OCI-LY1 (cell line): ENCODE measurements around the gene DLK1.

ENCODE experiments used
- H2AFZ ChIP-seq: fragments of 200-600 bp; sonication (generic), shearing (Covaris generic); 2 replicates; pipeline ENCODE4 v1.6.0; 2014; ENCODE audit warnings: antibody characterized with exemption, mild to moderate bottlenecking, low read length
- H3F3A ChIP-seq: fragments of 200-600 bp; sonication (generic), shearing (Covaris generic); 2 replicates; pipeline ENCODE4 v1.6.0; 2014; ENCODE audit warnings: mild to moderate bottlenecking, antibody characterized with exemption, low read length, moderate library complexity; ENCODE audit not compliant: insufficient read depth
- H3K27ac ChIP-seq: fragments of 200-600 bp; sonication (generic); 2 replicates; pipeline ENCODE4 v1.5.1; 2014; ENCODE audit warnings: low read length, mixed run types, mild to moderate bottlenecking, low read depth; ENCODE audit not compliant: poor library complexity, severe bottlenecking
- H3K27me3 ChIP-seq: fragments of 200-600 bp; sonication (generic); 2 replicates; pipeline ENCODE4 v1.6.0; 2014; ENCODE audit warnings: antibody characterized with exemption, mild to moderate bottlenecking, low read length, moderate library complexity; ENCODE audit not compliant: insufficient read depth
- H3K36me3 ChIP-seq: fragments of 200-600 bp; sonication (generic); 2 replicates; pipeline ENCODE4 v1.6.1; 2014; ENCODE audit warnings: mild to moderate bottlenecking, antibody characterized with exemption, low read length, moderate library complexity, mixed read lengths; ENCODE audit not compliant: insufficient read depth
- H3K4me1 ChIP-seq: fragments of 200-600 bp; sonication (generic); 2 replicates; pipeline ENCODE4 v1.5.1; 2014; ENCODE audit warnings: mild to moderate bottlenecking, low read length, moderate library complexity; ENCODE audit not compliant: insufficient read depth, severe bottlenecking
- H3K4me2 ChIP-seq: fragments of 200-600 bp; sonication (generic), shearing (Covaris generic); 2 replicates; pipeline ENCODE4 v1.6.1; 2014; ENCODE audit warnings: low read length
- H3K4me3 ChIP-seq: fragments of 200-600 bp; sonication (generic); 2 replicates; pipeline ENCODE4 v1.5.1; 2014; ENCODE audit warnings: low read length, low read depth, mild to moderate bottlenecking, mixed read lengths; ENCODE audit not compliant: poor library complexity, severe bottlenecking
- H3K79me2 ChIP-seq: fragments of 200-600 bp; shearing (Covaris generic); 2 replicates; pipeline ENCODE4 v1.6.1; 2016; ENCODE audit warnings: mixed run types, low read length, mixed read lengths; ENCODE audit not compliant: insufficient read depth
- H3K9ac ChIP-seq: fragments of 200-600 bp; sonication (generic), shearing (Covaris generic); 2 replicates; pipeline ENCODE4 v1.6.1; 2014; ENCODE audit warnings: mild to moderate bottlenecking, low read length, mixed read lengths
- H3K9me2 ChIP-seq: fragments of 200-600 bp; sonication (generic), shearing (Covaris generic); 2 replicates; pipeline ENCODE4 v1.6.1; 2014; ENCODE audit warnings: low read depth, mild to moderate bottlenecking, low read length, mixed read lengths
- H3K9me3 ChIP-seq: fragments of 200-600 bp; shearing (Covaris generic); 2 replicates; pipeline ENCODE4 v1.6.1; 2014; ENCODE audit warnings: low read length, mixed read lengths
- H4K20me1 ChIP-seq: fragments of 200-600 bp; sonication (generic), shearing (Covaris generic); 2 replicates; pipeline ENCODE4 v1.6.0; 2016; ENCODE audit warnings: mild to moderate bottlenecking, low read length; ENCODE audit not compliant: insufficient read depth
- CTCF ChIP-seq: fragments of 200-600 bp; sonication (generic), shearing (Covaris generic); IDR thresholded peaks from 2 replicates; pipeline ENCODE4 v1.5.1; 2017; ENCODE audit warnings: mild to moderate bottlenecking, antibody characterized with exemption, low read length, moderate library complexity, mixed read lengths
- EZH2 ChIP-seq: fragments of 200-600 bp; sonication (generic), shearing (Covaris generic); IDR thresholded peaks from 2 replicates; pipeline ENCODE4 v1.8.0; 2017; ENCODE audit warnings: borderline replicate concordance, mixed run types, mild to moderate bottlenecking, antibody characterized with exemption, low read length, moderate library complexity, mixed read lengths

DLK1 gene

DNA sequence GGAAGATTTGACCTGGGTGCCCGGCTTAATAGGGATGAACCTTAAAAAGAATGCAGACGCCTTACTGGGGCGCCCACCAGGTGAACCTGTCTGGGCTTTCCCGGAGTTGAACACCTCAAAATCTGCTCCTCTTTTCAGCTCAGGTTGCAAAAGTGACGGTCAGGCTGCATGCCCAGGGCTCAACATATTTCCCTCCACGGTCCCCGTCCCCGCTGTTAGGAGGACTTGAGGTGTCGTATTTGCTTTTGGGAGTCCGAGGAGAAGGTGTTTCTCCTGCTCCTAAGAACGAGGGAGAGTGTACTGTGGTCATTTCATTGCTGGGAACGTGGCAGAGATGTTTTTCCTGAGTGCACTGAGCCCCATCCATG is 1.2 kb downstream of the DLK1 start:
- Histone ChIP-seq H3K4me3 (no peak overlapping the region), H2AFZ (no peak overlapping the region), H3K79me2 (no peaks in the 10 kb centered on the region), H3K9me3 (no peaks in the 10 kb centered on the region), H4K20me1 (no peaks in the 10 kb centered on the region), H3K27ac (no peak overlapping the region), H3F3A (no peaks in the 10 kb centered on the region), H3K4me1 (no peaks in the 10 kb centered on the region), H3K9me2 (no peaks in the 10 kb centered on the region), H3K27me3 (no peaks in the 10 kb centered on the region), H3K4me2 (no peak overlapping the region), H3K9ac (no peak overlapping the region), H3K36me3 (no peaks in the 10 kb centered on the region)
- TF ChIP-seq CTCF (no peak), EZH2 (no peak)

- no peaks in the 10 kb centered on the region for H3F3A ChIP-seq
- no peak overlapping the region for H2AFZ ChIP-seq
- no peak overlapping the region for H3K27ac ChIP-seq
- TF ChIP-seq EZH2 = no peak
- TF ChIP-seq CTCF = no peak
- no peaks in the 10 kb centered on the region for H3K79me2 ChIP-seq
- no peaks in the 10 kb centered on the region for H3K27me3 ChIP-seq
- no peaks in the 10 kb centered on the region for H3K9me3 ChIP-seq
- no peaks in the 10 kb centered on the region for H3K9me2 ChIP-seq
- H3K36me3 ChIP-seq = no peaks in the 10 kb centered on the region
- H3K4me1 ChIP-seq = no peaks in the 10 kb centered on the region
- H3K4me2 ChIP-seq = no peak overlapping the region
- no peak overlapping the region for H3K9ac ChIP-seq
- no peak overlapping the region for H3K4me3 ChIP-seq
- H4K20me1 ChIP-seq = no peaks in the 10 kb centered on the region
Observed at GRCh38 chr14:100728962-100729361, 2.3 kb downstream of the DLK1 start.

DNA sequence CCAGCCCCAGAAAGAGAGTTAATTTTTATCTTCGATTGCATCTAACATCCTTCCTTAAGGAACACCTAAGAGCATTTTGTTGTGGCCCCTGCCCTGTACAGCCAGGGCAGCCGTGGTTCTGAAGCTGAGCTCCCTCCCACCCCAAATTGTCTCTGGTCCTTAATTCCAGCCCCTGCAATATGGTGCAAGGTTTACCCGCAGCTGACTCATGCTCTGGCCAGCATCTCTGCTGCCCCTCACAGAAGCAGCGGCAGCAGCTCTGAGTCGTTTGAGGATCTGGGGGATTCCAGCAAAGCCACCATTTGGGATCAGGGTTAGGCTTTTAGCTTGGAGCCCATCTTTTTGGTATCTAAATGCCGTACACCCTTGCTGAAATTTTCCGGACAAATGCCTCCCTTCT is 3.3 kb downstream of the DLK1 start:
- Histone ChIP-seq H3K27ac (no peak overlapping the region), H3K4me1 (no peaks in the 10 kb centered on the region), H3K27me3 (no peaks in the 10 kb centered on the region), H3K79me2 (no peaks in the 10 kb centered on the region), H3K9me2 (no peaks in the 10 kb centered on the region), H2AFZ (no peak overlapping the region), H4K20me1 (no peaks in the 10 kb centered on the region), H3K4me2 (no peak overlapping the region), H3K36me3 (no peaks in the 10 kb centered on the region), H3K9me3 (no peaks in the 10 kb centered on the region), H3K9ac (no peak overlapping the region), H3K4me3 (no peak overlapping the region), H3F3A (no peaks in the 10 kb centered on the region)
- TF ChIP-seq CTCF (no peak), EZH2 (no peak)
